ENCODE measurements around the gene TNNI3.
A peak's percentile ranks its signal among the peaks of the same experiment; 100 is the strongest.

TNNI3 gene

DNA sequence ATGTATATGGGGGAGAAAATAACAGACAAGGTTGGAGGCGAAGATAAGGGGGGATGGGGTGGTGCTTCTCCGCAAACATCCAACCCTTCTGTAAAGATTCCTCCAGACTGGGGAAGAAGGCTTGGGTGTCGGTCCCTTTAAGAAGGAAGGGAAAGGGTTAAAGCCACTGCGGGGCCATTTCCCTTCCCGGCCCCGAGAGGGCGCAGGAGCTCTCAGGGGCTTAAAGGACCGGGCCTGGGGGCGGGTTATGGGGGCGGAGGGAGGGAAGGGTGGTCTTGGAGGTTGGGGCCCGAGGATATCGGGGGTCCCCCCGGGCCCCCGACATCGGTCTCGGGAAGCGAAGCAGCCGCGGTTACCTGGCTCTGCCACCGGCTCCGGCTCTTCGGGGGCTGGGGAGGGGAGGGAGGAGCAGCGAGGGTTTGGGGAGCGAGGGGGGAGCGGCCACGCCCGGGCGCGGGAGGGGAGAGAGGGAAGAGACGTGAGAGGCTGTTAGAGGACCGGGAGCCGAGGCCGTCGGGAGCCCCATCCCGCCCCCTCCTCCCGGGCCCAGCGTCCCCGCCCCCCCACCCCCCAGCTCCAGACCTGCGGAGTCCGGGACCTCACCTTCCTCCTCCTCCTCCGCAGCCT is 11.3 kb downstream of the TNNI3 start:
- DNase-seq = no peak

DNA sequence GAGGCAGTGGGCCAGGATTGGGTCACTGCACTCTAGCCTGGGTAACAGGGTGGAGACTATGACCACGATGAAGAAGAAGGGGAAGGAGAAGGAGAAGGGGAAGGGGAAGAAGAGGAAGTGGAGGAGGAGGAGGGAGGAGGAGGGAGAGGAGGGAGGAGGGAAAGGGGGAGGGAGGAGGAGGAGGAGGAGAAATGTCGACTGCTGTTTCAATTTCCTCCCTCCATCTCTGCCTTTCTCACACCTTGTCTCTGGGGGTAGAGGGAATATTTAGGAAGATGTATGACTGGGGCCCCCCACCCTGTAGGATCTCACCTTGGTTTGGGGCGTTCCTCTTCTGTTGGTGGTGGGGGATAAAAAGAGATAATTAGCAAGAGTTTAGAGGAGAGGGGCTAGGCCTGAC is 12.3 kb downstream of the TNNI3 start:
- DNase-seq = no peak

DNA sequence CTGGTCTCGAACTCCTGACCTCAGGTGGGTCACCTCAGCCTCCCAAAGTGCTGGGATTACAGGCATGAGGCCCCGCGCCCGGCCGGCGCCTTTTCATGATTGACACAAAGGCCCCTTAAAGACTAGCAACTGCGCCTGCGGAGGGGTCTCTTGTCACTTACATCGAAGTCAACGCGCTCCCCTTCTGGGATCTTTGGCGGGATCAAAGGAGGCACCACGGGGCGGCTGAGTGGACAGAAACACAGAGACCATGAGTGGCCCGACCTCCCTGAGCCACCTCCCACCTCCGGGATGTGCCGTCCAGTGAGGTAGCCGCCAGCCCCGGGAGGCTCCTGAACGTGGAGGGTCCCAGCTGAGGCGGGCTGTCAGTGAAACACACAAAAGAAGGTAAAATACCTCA is 15.8 kb downstream of the TNNI3 start:
- DNase-seq = no peak

DNA sequence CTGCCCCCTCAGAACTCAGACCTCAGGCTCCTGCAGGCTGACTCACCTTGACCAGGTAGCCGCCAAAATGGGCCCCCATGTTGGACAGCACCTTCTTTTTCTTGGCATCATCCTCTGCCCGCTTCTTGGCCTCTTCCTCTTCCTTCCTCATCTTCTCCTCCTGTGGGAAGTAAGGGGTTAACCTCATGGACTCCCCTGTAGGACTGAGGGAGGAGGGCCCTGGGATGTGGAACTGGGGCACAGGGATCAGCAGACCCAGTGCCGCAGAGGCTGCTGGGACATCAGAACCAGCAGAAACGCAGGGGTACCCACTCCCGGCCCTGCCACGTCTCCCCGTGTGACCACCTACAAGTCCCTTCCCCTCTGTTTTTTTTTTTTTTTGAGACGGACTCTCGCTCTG is 19.6 kb downstream of the TNNI3 start:
- no peak for DNase-seq

DNA sequence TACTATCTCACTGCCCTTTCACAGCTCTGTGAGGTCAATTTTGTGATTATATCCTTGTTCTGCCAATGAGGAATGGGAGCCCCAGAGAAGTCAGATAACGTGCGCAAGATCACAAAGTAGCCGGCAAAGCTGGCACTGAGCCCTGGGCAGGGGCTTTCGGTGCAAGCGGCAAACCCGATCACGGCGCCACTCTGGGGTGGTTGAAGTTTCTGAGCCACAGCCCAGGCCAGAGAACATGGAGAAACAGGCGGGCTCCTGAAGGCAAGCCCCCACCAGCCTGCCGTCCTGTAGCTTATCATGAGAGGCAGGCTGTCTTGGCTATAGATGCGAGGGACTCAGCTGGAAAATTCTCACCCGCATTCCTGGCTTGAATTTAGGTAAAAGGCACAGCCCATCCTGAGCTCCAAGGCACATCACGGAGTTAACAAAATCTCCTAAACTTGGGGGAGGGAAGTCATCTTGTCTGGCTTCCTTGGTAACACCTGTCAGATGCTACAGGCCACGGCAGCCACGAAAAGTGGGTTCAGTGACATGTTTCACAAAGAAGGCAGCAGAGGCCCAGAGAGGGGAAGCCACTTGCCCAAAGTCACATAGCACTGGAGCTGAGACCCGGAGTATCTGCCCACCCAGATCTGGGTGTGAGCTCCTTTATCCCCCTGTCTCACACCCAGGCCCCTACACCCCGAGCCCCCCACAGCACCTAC is 21.0 kb downstream of the TNNI3 start:
- DNase-seq = no peak

DNA sequence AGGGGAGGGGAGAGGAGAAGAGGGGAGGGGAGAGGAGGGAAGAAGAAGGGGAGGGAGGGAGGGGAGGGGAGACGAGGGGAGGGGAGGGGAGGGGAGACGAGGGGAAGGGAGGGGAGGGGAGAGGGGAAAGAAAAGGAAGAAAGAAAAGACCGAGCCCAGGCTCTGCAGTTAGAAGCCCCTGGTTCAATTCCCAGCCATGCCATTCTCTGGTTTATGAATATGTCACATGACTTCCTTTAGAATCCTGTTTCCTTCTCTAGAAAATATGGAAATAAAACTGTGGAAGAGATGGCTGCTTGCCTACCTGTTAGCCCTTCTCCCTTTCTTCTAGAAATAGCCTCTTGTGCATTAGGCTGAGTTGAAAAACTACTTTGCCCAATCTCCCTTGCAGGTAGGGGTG is 22.8 kb downstream of the TNNI3 start:
- no peak for DNase-seq

DNA sequence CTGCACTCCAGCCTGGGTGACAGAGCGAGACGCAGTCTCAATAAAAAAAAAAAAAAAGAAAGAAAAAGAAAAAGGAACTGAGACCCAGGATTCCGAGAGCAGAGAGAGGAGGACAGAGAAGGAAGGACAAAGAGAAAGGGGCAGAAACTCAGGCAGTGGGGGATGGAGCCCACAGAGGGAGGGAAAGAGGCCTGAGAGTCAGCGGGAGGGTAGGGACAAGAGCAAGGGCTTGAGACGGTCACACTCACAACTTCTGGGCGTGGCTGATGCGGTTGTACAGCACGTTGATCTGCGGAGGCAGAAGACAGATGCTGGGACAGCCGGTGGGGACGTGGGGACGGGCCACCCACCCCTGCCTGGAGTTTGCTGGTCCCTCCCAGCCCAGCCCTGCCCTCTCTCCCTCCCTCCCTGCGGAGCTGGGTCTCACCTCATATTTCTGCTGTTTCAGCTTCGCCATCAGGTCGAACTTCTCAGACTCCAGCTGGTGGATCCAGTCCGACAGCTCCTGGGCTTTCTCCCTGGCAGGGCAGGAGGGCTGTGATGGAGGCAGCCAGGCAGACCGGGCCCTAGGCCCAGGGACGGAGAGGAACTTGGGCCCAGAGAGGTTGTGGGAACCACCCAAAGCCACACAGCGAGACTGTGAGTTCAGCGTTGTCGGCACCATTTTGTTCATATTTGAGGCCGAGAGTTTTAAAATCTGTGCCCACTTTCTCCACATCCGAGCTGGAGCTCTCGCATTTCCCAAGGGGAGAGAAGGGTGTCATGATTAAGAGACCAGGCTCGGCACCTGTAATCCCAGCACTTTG is 23.7 kb downstream of the TNNI3 start:
- DNase-seq = no peak

DNA sequence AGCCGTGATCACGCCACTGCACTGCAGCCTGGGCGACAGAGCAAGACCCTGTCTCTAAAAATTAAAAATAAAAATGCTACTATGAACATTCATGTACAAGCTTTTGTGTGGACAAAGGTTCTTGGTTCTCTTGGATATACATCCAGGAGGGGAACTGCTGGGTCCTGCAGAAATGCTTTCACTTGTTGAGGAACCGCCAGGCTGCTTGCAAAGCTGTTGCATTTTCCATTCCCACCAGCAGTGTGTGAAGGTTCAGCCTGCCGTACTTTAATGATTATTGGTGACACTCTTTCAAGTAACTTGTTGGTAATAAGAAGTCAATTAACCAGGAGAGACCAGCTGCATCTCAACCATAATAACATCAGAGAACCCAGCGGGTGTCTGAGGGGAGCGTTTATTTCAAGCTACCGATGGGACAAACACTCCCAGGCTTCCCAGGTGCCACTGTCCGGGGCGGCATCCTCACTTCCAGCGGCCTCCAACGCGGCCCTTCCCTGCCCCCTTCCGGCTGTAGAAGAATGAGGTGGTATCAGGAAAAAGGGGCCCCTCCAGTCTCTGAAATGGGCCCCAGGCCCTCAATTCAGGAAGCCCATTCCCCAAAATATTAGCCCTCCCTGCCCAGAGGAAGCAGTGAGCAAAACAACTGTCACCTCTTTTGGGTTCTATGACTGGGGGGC is 24.9 kb downstream of the TNNI3 start:
- DNase-seq = no peak

DNA sequence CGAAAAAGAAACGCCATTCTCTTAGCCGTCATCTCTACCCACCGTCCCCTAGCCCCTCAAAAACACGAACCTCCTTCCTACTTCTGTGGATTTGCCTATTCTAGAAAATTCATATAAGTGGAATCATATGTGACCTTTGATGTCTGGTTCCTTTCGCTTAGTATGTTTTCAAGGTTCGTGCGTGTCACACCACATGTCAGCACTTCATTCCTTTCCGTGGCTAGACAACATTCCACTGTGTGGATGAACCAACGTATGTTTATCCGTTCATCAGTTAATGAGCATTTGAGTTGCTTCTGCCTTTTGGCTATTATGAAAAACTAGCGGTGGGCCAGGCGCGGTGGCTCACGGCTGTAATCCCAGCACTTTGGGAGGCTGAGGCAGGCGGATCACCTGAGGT is 26.1 kb downstream of the TNNI3 start:
- no peak for DNase-seq

DNA sequence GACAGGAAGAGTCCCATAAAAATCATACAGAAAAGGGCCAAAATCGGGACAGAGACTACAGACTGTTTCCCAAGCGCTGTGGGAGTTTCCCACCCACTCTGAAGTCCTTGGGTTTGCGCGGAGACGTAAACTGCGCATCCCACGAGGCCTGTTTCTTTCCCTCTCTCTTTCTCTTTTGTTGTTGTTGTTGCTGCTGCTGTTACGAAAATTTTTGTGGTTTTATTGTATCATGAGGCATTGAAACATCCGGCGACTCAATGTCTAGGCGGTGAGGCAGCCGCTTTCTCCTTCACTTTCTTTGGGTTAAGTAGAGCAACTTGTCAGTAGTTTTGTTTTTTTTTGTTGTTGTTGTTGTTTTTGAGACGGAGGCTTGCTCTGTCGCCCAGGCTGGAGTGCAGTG is 38.5 kb downstream of the TNNI3 start:
- no peak for DNase-seq

DNA sequence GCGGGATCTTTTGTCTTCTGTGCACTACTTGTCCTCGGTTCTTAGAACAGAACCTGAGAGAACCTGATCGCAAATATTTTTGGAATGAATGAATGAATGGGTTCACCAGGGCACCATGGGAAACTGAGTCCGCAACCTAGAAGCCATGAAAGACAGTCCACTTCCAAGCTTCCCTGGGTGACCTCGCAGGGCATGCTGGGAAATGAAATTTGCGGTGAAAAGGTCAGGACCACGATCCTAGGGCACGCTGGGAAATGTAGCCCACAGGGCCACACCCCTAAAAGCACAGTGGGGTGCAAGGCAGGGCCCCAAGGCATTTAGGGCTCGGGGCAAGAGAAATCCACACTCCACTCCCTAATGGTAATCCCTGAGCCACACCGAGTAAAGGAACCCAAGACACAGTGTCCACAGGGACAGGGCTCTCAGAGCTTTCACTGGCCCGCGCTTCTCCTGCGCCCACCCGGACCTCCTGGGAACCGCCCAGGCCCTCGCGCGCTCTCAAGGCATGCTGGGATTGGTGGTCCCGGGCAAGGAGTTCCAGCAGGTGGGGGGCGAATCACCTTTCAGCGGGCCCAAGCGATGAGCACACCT is 39.0 kb downstream of the TNNI3 start:
- DNase-seq = no peak

DNA sequence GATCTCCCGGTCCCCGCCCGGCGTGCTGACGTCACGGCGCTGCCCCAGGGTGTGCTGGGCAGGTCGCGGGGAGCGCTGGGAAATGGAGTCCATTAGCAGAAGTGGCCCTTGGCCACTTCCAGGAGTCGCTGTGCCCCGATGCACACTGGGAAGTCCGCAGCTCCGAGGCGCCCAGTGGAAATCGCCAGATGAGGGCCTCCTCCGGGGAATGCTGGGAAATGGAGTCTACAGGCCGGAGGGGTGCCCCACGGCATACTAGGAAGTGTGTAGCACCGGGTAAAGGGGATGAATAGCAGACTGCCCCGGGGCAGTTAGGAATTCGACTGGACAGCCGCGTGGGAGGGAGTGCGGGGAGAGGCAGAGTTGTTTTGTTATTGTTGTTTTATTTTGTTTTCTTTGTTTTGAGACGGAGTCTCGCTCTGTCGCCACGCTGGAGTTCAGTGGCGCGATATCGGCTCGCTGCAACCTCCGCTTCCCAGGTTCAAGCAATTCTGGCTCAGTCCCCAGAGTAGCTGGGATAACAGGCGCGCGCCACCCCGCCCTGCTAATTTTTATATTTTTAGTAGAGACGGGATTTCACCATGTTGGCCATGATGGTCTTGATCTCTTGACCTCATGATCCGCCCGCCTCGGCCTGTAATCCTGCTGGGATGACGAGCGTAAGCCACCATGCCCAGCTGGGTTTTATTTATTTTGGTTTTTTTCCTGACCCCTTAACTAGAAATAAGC is 39.7 kb downstream of the TNNI3 start:
- peak; percentile 81 to 99 for DNase-seq

DNA sequence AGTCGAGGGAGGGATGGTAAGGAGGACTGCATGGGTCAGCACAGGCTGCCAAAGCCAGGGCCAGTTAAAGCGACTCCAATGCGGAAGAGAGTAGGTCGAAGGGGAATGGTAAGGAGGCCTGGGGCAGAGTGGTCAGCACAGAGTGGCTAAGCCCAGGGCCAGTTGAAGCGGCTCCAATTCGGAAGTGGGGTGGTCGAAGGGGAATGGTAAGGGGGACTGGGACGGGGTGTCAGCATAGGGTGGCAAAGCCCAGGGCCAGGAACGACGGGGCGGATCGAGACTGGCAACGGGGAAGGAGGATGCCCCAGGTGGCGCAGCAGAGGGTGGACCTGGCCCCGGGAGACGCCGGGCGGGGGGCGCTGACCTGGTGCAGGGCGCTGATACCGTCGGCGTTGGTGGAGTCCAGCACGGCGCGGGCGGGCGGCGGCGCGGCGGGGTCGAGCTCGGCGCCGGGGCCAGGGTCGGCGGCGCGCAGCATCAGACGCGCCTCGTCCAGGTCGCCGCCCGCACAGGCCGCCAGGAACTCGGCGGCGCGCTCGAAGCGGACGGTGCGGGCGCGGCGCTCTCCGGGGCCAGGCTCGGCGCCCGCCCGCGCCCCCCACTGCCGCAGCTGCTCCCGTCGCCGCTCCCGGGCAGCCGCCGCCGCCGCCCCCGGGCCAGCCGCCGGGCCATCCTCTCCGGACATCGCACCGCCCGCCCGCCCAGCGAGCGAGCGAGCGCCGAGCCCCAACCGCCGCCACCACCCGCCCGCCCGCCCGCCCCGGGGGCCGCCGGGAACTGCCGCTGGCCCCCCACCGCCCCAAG is 40.5 kb downstream of the TNNI3 start, which contains the start of gene PPP1R12C:
PPP1R12C (minus strand) TSS at position 779 of the 804 bp plus-strand sequence; CDS start at position 685, 94 bp downstream.
- no peak for DNase-seq

DNA sequence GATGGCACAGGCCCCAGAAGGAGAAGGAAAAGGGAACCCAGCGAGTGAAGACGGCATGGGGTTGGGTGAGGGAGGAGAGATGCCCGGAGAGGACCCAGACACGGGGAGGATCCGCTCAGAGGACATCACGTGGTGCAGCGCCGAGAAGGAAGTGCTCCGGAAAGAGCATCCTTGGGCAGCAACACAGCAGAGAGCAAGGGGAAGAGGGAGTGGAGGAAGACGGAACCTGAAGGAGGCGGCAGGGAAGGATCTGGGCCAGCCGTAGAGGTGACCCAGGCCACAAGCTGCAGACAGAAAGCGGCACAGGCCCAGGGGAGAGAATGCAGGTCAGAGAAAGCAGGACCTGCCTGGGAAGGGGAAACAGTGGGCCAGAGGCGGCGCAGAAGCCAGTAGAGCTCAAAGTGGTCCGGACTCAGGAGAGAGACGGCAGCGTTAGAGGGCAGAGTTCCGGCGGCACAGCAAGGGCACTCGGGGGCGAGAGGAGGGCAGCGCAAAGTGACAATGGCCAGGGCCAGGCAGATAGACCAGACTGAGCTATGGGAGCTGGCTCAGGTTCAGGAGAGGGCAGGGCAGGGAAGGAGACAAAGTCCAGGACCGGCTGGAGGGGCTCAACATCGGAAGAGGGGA is 41.2 kb downstream of the TNNI3 start:
- no peak for DNase-seq

DNA sequence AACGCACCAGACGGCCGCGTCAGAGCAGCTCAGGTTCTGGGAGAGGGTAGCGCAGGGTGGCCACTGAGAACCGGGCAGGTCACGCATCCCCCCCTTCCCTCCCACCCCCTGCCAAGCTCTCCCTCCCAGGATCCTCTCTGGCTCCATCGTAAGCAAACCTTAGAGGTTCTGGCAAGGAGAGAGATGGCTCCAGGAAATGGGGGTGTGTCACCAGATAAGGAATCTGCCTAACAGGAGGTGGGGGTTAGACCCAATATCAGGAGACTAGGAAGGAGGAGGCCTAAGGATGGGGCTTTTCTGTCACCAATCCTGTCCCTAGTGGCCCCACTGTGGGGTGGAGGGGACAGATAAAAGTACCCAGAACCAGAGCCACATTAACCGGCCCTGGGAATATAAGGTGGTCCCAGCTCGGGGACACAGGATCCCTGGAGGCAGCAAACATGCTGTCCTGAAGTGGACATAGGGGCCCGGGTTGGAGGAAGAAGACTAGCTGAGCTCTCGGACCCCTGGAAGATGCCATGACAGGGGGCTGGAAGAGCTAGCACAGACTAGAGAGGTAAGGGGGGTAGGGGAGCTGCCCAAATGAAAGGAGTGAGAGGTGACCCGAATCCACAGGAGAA is 42.0 kb downstream of the TNNI3 start:
- no peak for DNase-seq

DNA sequence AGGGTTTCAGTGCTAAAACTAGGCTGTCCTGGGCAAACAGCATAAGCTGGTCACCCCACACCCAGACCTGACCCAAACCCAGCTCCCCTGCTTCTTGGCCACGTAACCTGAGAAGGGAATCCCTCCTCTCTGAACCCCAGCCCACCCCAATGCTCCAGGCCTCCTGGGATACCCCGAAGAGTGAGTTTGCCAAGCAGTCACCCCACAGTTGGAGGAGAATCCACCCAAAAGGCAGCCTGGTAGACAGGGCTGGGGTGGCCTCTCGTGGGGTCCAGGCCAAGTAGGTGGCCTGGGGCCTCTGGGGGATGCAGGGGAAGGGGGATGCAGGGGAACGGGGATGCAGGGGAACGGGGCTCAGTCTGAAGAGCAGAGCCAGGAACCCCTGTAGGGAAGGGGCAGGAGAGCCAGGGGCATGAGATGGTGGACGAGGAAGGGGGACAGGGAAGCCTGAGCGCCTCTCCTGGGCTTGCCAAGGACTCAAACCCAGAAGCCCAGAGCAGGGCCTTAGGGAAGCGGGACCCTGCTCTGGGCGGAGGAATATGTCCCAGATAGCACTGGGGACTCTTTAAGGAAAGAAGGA is 42.9 kb downstream of the TNNI3 start:
- DNase-seq = no peak

DNA sequence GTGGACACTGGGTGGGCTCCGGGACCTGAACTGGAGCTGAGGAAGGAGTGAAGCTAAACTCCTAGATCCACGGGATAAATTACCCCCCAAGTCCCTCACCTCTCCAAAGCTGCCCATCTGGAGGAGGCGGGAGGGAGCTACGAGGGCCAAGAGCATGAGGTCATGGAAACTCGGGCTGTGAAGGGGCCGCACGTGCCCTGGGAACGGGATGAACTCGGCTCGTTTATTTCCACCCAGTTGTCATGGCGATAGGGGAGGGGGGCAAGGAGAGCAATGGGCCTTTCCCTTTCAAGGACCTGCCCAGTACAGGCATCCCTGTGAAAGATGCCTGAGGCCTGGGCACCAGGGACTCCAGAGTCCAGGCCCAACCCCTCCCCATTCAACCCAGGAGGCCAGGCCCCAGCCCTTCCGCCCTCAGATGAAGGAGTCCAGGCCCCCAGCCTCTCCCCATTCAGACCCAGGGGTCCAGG is 43.9 kb downstream of the TNNI3 start:
- DNase-seq = no peak

DNA sequence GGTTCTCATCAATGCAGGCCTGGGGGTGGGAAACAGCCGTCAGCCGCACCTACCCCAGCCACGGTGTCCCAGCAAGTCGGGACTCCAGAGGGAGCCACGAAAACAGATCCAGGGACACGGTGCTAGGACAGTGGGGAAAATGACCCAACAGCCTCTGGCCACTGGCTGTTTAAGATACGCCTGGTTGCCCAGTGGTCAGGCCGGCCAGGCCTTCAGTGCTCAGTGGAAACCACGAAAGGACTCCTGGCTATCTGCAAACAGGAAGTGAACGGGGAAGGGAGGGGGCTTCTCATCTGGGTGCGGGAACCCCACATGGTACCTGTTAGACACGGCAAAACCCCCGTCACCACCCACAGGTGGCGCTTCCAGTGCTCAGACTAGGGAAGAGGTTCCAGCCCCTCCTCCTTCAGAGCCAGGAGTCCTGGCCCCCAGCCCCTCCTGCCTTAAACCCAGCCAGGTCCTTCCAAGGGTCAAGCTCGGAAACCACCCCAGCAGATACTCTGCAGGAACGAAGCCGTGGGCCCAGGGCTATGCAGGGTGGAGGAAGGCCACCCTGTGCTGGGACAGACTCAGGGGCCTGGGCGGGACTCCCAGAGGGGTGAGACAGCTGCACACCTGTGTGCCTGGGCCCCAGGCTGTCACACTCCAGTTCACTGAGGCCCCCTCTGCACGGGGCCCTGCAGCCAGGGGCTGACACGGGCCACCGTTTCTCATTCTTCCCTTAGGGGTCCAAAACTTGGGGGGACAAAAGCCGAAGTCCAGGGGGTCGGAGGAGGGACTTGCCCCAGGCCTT is 44.6 kb downstream of the TNNI3 start:
- DNase-seq = no peak

DNA sequence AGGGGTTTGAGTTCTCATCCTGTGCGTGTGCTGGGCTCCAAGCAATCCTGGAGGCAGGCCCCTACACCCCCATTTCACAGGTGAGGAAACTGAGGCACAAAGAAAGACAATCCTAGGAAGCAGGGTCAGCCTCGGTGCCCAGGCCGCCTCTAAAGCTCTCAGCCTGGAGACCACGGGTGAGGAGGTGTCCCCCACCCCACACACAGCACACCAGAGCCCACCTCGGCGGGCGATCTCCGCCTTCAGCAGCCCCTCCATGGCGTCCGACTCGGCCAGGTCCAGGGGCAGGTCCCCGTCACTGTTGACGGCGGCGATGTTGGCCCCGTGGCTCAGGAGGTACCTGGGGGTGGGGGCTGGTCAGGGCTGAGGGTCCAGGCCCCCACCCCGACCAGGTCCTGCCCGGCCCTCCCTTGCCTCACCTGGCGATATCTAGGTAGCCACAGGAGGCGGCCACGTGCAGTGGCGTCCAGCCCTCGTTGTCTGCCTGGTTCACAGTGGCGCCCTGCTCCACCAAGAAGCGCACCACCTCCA is 45.2 kb downstream of the TNNI3 start:
- DNase-seq = no peak
